ENCODE results near the gene DUSP15.

The DUSP15 gene

DNA sequence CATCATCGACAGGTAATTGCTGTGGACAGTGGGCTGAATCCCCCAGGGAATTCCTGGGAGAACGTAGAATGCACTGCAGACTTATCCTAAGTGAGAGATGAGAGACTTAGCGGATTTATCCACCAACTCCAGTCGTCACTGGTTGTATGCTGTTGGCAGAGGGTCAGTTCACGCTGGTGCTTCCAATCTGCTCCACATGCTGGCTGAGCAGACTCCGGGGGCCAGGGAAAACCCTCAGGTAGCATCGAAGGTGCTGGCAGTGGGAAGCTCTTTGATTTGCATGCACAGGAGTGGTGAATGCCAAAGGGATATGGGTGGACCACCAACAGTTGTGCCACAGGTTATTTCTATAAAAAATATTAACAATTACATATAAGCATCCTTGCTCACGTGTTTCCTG is 20.3 kb upstream of the DUSP15 start:
- no peak for DNase-seq

DNA sequence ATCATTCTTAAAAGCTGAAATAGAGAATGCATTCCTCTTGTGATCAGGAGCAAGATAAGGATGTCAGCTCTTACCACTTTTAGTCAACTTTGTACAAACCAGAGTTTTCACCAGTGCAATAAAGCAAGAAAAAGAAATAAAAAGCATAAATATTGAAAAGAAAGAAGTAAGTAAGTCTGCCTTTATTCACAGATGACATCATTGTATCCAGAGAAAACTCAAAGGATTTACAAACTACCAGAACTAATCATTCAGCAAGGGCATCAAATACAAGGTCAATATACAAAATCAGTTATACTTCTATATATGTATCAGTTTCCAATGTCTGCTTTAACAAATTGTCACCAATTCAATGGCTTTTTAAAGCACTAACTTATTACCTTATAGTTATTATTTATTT is 13.5 kb upstream of the DUSP15 start:
- DNase-seq, result no peak

DNA sequence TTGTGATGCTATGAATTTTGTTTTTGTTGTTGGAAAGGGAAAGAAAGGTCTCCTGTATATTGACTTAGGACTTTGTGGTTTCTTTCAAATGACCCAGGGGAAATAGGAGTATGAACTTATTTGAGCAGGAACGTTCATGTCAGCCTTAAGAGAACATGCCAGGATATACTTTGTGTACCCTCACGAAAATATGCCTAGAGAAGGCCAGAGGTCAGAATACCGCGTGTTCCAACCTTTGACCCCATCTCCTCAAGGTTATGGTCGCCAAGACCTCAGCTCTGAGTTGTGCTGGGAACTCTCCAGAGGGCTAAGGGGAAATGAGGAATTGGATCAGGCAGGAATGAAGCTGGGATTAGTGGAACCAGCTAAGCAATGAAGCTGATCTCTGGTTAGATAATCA is 11.6 kb upstream of the DUSP15 start:
- DNase-seq, result no peak

DNA sequence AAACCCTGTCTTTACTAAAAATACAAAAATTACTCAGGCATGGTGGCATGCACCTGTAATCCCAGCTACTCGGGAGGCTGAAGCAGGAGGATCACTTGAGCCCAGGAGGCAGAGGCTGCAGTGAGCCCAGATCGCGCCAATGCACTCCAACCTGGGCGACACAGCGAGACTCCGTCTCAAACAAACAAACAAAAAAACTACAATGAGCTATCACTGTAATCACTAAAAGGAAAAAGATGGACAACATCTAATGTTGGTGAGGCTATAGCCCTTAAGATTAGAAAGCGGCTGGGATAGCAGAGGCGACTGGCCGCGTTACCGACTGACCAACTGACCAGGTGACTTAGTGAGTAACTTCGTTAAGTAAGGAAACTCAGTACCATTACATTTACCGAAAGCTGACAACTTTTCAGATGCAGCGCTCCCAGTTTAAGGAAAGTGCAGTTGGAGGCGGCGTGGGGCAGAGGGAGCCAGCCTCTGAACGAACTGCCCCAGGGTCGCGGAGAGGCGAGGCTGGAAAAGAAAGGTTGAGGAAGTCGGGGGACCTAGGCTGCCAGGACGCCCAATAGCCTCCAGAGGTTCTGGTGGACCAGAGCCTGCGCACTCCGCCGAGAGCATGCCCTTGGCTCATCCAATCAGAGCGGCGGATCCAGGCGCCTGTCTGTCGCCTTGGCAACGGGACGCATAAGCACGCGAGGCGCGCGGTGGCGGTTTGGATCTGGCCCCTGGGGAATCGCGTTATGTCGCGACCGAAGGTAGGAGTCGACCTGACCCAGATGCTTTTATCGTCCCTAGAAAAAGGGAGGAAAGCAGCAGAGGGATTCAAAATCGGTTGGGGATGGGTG is 9.0 kb upstream of the DUSP15 start:
- peak; percentile 90 for DNase-seq

DNA sequence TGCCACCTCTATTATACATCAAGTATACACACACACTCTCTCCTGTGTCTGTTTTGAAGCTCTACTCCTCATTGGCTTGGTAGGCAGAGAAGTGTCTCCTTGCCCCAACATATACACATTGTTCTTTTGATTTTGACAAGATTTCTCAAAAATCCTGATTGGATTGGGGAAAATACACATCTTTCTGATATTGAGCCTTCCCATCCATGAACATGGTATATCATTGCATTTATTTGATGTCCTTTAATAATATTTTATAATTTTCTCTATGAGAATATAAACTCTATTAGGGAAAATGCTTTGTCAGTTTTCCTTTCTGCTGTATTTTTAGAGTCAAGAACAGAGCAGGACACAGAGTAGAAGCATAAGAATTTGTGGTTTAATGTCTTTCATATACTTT is 7.4 kb upstream of the DUSP15 start:
- no peak for DNase-seq

DNA sequence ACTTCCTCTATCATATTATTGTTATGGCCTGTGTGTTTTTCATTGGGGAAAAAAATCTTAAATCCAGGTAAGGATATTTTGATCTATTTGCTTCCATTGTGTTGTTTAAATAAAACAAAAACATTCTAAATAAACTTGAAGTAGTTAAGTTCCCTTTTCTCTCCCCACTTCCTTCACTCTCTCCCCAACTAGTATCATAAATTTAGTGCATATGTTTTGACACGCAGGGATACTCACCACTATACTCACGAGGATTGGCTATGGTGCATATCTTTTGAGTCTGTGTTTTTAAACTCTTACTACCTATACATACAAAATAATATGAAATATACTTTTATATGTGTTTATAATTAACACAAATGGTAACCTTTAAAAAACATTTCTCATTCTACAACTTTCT is 5.3 kb upstream of the DUSP15 start:
- no peak for DNase-seq

DNA sequence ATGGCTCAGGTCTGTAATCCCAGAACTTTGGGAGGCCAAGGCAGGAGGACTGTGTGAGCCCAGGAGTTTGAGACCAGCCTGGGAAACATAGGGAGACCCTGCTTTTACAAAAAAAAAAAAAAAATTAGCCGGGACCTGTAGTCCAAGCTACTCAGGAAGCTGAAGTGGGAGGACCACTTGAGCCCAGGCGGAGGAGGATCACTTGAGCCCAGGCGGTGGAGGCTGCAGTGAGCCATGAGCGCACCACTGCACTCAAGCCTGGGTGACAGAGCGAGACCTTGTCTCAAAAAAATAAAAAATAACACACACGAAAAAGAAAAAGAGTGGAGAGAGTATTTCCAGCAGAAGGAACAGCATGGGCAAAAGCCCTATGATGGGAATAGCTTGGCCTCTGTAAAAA is 2.1 kb upstream of the DUSP15 start:
- no peak for DNase-seq

DNA sequence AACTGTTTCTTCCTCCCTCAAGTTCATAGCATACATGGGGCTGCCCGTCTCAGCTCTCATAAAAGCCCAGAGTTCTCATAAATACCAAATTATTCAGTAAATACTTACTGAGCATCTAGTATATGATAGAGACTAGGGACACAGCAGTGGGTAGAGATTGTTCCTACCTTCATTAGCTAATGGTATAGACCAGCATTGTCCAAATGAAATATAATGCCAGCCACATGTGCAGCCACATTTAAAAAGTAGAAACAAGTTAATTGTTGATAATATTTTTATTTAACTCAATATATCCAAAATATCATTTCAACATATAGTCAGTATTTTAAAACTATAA is 1.3 kb upstream of the DUSP15 start:
- DNase-seq, result no peak

DNA sequence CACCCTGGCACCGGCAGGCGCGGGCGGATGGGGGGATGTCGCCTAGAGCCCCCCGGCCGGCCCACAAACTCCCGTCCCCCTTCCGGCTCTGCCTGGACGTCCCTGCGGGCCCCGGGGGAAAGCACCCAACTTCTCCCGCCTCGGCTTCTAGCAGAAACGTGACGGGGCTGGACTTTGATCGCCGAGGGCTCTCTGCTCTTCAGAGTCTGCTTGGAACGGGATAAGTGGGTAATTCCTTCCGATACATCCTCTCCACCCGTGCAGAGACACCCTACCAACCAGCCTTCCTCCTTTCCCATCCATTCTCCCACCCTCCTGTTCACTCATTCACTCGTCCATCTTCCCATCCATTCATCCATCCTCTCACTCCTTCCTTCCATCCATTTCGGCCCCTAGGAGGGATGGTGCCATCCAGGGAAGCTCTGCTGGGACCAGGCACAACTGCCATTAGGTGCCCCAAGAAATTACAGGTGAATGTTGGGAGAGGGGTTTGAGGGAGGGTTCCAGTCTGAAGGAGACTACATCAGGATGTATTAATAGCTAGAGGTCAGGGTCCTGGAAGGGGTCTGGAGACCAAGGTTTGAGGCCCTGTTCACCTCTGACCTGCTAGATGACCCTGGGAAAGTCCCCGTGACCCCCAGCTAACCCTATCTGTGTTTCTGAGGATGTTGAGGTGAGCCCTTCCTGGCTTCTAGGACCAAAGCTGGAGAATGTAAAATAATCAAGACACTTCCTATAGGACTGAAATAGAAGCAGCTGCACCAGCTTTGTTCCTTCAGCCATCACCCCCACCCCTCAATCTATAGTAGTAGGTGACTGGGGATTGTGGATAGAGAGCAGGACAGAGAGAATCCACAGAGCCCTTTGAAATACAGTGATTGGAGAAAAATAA is 645 bp upstream of the DUSP15 start:
- no peak for DNase-seq

DNA sequence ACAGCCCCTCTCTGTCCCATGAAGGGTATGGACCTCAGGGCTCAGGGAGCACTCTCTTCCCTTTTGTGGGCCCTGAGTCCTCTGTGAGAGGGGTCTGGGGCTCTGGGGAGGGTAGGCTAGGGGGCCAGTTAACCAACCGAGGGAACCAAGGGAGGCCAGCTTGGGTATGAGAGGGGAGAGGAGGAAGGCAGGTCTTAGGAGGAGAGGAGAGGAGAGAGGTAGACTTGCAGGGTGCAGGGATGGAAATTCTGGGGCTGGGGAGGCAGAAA is 720 bp downstream of the DUSP15 start:
- no peak for DNase-seq

DNA sequence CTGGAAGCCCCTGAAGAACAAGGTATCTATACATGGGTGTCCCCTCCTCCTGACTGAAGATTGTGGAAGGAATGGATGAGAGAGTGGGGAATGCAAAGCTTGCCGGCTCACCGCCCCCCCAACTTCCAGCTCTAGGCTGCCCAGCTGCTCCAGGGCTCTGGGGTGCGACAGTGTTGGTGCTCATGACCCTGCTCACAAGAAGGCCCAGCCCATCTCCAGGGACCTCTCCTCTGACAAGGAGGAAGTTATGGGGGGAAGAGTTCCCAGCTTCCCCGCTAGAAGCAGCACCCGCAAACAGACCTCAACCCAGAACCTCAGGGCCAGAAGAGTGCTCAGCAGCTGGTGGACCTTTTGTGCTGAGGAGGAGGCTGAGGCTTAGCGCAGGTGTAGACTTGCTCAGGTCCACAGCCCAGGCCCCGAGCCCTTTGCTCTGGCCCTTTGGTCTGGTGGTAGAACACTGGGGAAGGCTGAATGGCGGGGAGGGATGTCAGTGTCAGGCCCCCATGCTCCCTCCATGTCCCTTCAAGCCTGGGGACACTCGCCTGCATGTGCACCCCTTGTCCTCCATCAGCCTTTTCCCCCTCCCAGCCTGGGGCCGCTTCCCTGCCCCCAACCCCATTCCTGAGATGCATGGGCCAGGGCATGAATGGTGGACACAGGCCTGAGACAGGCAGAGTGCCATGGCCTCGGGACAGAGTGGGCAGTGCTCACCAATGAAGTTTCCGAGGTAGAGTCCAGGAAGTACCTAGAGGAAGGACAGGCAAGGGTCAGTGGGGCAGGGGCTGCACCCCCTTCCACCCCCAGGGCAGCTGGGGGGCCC is 1.3 kb downstream of the DUSP15 start:
- DNase-seq, result no peak

DNA sequence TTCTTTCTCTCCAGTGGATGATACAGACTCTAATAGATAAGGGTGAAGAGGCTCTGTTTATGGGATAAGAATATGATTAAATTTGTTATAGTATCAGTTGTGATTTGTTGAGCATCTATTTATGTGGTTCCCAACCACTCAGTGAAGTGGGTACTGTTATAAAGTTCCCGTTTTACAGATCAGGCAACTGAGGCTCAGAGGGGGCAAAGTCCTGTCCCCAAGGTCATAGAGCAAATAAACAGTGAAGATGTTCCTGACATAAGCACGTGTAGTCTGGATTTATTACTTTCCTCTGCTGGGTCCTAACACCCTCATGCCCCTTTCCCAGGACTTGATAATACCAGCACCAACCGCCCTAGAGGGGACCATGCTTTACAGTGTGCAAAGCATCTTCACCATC is 4.1 kb downstream of the DUSP15 start:
- DNase-seq, result no peak

DNA sequence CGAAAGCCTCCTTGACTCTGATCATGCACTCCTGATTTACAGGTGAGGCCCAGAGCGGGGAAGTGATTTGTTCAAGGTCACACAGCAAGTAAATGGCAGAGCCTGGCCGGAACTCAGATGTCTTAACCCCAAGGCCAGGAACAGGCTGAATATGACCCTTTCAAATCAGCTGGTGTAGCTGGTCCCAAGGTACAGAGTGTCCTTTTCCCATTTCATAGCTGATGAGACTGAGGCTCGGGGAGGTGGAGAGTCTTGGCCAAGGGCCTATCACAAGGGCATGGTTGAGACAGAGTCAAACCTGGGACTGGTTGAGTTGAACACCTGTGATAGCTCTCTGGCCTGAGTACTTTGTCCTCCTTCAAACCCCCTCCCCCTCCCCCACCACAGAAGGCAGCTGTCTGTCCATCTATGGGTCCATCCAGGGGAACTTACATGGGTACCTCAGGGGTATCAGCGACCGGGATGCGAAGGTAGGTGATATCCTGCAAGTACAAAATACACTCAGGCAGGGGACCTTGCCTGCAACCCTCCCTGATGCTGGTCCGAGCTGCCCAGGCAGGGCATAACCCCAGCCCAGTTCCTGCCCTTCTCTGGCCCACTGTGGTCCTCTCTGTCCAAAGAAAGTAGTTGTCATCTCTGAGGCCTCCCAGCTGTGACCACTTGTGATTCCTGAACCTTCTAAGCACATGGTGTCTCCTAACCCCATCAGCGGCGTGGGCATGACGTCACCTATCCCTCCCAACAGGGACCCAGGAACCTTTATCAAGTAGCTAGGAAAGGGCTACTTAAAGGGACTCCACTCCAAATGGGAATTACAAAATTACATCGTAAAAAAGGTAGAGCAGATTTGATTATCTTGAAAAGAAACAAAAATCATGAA is 5.6 kb downstream of the DUSP15 start:
- DNase-seq, result no peak

DNA sequence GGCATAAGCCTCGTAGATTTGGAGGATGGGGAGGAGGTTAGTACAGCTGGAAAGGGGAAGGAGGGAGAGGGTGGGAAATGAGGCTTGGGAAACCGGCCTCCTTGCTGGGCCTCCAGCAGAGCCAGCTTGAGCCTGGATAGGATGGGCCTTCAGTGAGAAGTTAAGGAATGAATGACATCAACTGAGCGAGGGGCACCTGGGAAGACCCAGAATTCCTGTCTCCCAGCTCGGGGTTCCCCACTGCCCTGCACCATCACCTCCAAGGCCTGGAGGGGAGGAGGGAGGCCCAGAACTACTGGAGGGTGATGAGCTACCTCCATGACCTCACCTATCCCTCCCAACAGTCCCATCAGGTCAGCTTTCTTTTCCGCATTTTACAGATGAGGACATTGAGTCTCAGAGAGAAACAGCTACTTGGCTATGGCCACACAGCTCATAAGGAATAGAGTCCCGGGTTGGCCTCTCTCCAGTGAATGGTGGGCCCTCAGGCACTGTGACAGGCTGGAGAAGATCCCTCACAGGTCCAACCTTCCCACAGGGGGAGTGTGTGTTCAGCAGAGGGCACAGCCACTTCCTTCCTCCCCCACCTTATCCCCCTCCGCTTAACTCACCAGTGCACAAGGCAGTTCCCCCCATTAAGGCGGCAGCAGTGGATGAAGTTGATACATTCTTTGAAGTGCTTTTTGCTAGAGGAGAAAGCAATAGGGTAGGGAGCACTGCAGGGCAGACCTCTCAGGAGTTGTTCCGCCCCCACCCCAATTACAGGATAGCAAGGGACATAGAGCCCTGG is 6.8 kb downstream of the DUSP15 start:
- no peak for DNase-seq

DNA sequence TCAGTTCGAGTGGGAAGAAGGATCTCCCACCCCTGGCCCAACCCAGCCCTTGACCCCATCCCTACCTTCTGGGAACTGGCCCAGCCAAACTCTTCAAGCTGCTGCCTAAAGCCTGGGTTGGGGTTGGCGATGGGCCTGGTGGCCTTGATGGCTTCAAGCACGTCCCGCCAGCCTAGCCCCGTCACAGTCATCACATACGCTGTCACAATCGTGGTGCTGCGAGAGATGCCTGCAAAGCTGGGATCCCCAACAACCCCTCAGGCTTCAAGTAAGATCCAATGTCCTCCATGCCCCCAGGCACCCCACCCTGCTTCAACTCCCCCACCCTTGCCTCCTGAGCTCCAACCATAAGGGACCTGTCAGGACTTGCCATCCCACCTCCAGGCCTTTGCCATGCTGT is 7.8 kb downstream of the DUSP15 start:
- DNase-seq, result no peak

DNA sequence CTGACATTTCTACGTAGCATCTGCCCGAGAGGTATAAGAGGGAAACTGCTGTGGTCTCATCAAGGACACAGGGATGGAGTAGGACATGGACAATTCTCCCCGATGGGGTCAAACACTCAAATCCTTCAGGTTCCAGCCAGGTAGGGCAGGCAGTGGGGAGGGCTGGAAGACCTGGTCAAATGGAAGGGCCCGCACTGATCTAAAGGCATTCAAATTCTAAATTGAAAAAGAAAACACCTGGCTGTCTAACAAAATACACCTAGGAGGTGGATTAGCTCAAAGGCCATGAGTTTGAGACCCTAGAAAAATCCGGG is 8.2 kb downstream of the DUSP15 start:
- no peak for DNase-seq

DNA sequence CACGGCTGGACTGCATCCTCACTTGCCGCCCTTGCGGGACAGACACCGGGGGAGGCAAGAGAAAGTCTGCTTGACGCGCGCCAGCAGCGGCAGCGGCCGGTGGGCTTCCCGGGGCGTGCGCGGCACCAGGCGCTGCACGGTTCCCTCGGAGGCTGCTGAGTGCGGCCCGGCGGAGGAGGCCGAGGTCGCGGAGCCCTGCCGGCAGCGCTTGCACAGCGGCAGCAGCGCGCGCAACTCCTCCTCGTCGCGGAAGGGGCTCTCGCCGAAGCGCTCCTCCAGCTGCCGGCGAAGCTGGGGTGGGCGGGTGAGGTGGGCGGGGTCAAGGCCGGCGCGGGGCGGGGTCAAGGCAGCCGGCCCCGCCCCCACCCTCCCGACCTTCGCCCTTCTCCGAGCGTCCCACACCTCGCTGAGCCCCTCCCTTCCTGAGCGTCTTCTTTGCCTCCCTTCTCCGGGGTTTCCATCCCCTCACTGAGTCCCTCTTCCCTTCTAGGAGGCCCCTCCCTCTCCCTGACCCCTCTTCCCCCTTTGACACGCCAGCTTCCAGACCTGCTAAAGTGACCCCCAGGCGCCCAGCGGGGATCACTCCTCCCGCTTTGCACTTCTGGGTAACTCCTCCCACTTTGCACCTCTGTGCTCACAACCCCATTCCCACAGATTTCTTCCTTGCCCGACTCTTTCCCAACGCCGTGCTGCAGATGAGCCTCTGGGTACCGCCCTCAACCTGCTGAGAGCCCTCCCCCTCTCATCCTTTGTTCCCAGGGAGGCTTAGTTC is 8.8 kb downstream of the DUSP15 start:
- peak; percentile 60 to 74 for DNase-seq

DNA sequence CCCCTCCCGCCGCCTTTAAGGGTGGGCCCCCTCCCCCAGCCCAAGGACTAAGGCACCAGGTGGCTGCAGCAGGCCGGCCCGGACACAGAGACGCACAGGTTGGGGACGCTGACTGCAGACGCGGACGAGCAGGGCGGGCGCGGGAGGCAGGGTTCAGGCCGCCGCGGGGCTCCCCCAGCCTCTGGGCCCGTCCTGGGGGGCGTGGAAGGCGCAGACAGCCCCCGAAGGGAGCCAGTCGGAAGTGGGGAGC is 9.3 kb downstream of the DUSP15 start:
- DNase-seq, result peak in 1 of 2 experiments; percentile 16

DNA sequence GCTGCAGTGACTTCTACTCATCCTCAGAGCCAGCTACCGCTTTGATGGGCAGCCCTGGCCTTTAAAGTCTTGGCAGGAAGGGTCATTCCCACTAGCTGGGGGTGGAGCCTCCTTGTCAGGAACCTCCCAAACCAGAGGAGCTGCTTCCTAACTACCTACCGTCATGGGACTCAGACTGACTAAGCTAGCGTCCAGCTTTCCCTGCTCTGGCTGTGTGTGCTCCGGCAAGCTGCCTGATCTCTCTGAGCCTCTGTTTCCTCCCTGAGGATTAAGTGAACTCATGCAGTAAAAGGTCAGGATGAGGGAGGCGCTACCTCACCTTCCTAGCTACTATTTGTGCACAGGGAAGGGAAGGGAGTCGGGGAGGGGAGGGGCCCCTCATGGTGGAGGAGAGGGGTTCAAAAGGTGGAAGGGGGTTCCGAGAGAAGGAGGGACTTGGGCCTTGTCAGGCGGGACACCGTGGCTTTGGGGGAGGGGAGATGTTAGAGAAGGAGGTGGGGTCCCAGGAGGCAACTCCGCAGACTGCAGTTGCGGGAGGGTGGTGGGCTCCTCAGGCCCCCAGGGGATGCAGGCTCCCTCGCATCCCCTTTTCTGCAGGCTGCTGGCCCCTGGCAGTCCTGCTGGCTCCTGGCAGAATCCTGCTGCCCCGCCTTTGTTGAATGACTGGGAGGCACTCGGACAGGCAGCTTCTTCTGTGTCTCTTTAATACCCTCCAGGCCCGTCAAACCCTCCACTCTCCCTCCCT is 9.8 kb downstream of the DUSP15 start:
- DNase-seq, result no peak

DNA sequence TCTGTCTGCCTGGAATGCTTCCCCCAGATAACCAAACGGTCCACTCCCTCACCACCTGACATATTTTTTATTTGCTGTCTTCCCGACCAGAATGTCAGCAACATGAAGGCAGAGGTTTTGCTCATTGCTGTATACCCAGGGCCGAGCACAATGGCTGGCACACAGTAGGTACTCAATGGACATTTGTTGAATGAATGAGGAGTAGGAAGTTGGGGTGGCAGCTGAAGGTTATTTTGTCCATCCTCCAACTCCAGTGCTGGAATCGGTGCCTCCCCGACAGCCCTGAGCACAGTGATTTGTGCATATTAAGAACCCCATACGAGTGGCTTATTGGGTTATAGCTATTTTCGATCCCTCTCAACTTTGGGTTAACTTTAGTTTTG is 10.3 kb downstream of the DUSP15 start:
- DNase-seq, result no peak

Measured in NCI-H187 (cell line).